DMS153 (cell line): ENCODE results near the gene AIF1L.
"Not testable (repeated sequence)": the region's sequence is repeated elsewhere in the genome, so short reads cannot be mapped to it uniquely, and the experiment has no call there.

Experiments used
- DNase-seq: peaks from one replicate; lab custom pipeline; 2025; lab: John Stamatoyannopoulos, UW

The AIF1L gene

GRCh38 chr9:131121346-131121745, 25.0 kb downstream of the AIF1L start:
- DNase-seq: no peak

GRCh38 chr9:131122158-131122557, 25.8 kb downstream of the AIF1L start:
- no peak for DNase-seq

- no peak for DNase-seq
These were observed 28.6 kb downstream of the AIF1L start for GRCh38 chr9:131125038-131125287.

- peak; percentile 97 for DNase-seq
These were observed 29.1 kb downstream of the AIF1L start, which contains the start of gene NUP214 for GRCh38 chr9:131125288-131126058. Gene NUP214 (plus strand): TSS chr9:131125586. CDS start chr9:131125705, 119 bp downstream.

GRCh38 chr9:131126059-131126426, 29.7 kb downstream of the AIF1L start:
- no peak for DNase-seq

- DNase-seq: no peak
These were observed 32.9 kb downstream of the AIF1L start for GRCh38 chr9:131129183-131129582.

- DNase-seq: no peak
These were observed 42.3 kb downstream of the AIF1L start for GRCh38 chr9:131138676-131139075.

- no peak for DNase-seq
These were observed 43.8 kb downstream of the AIF1L start for GRCh38 chr9:131140112-131140511.

- no peak for DNase-seq
These were observed 44.2 kb downstream of the AIF1L start for GRCh38 chr9:131140550-131140949.

GRCh38 chr9:131142160-131142559, 45.8 kb downstream of the AIF1L start:
- DNase-seq: no peak

GRCh38 chr9:131144201-131144600, 47.9 kb downstream of the AIF1L start:
- no peak for DNase-seq

GRCh38 chr9:131145245-131145644, 48.9 kb downstream of the AIF1L start:
- DNase-seq: no peak

GRCh38 chr9:131146186-131146585, 49.9 kb downstream of the AIF1L start:
- no peak for DNase-seq

- DNase-seq: no peak
These were observed 51.9 kb downstream of the AIF1L start for GRCh38 chr9:131148276-131148675.

GRCh38 chr9:131148966-131149687, 52.8 kb downstream of the AIF1L start:
- DNase-seq: no peak

- DNase-seq: no peak
These were observed 53.3 kb downstream of the AIF1L start for GRCh38 chr9:131149688-131150053.

GRCh38 chr9:131153595-131153994, 57.3 kb downstream of the AIF1L start:
- DNase-seq: no peak

- DNase-seq: not testable (repeated sequence)
These were observed 62.3 kb downstream of the AIF1L start for GRCh38 chr9:131158673-131159072.

- DNase-seq: no peak
These were observed 64.2 kb downstream of the AIF1L start for GRCh38 chr9:131160416-131161112.

GRCh38 chr9:131161585-131161984, 65.3 kb downstream of the AIF1L start:
- no peak for DNase-seq

GRCh38 chr9:131162886-131163285, 66.6 kb downstream of the AIF1L start:
- no peak for DNase-seq

- no peak for DNase-seq
These were observed 69.2 kb downstream of the AIF1L start for GRCh38 chr9:131165523-131165922.

- DNase-seq: peak; percentile 73
These were observed 70.9 kb downstream of the AIF1L start for GRCh38 chr9:131167146-131167692.
